Suppressor macrophage treated with lipopolysaccharide for 4 hours (primary cell): ENCODE data around the gene CEACAM18.
A peak's percentile ranks its signal among the peaks of the same experiment; 100 is the strongest.
"Not testable (repeated sequence)": the region's sequence is repeated elsewhere in the genome, so short reads cannot be mapped to it uniquely, and the experiment has no call there.

ENCODE experiments used
- DNase-seq: peaks from one replicate; pipeline ENCODE4 v3.0.0-alpha.2; 2020

The CEACAM18 gene

DNA sequence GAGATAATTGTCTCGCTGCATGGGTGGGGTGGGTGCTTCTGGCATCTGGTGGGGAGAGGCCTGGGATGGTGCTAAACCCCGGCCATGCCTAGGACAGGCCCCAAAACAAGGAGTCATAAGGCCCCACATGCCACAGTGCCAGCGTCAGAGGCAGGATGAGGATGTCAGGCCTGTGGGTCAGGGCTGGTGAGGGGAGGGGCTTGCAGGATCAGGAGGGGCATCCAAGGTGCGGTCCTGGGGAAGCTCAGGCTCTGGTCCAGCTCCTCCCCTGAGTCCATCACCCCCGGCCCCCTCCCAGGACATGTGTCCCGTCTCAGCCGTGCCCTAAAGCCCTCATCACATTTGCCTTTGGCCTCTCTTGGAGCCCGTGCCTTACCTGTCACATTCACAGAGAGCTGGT lies 22.6 kb downstream of the CEACAM18 start:
- not testable (repeated sequence) for DNase-seq

DNA sequence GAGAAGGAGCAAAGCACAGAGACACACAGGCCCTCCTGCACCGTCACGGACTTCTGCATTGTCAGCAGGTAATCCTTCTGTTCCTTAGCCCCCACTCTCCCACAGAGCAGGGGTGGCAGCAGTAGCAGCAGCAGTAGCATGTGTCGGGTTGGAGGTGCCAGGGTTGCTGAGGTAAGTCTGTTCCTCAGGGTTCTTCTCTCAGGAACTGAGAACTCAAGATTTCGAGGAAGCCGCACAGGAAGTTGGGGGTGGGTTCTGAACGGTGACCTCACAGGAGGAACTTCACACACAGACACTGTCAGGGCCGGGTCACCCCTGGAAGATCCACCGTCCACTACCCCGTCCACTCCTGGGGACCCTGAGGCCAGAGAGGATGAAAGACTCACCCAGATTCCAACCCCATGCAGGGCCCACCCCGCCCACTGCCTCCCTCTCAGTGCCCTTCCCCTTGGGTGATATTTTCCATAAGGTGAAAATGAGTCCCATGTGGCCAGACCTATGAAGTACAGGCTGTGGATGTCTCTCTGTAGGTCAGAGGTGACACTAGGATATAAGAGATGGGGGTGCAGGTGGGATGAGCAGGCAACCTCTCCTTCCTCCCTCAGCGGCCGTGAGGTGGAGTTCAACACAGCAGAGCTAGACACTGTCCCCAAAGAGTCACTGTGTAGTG lies 23.4 kb downstream of the CEACAM18 start, which contains the start of gene SIGLEC12:
Gene SIGLEC12, minus strand, starts transcription at position 207 of the 670 bp plus-strand sequence. Its CDS starts 67 bp downstream, at position 140.
- DNase-seq, result peak; percentile 81

DNA sequence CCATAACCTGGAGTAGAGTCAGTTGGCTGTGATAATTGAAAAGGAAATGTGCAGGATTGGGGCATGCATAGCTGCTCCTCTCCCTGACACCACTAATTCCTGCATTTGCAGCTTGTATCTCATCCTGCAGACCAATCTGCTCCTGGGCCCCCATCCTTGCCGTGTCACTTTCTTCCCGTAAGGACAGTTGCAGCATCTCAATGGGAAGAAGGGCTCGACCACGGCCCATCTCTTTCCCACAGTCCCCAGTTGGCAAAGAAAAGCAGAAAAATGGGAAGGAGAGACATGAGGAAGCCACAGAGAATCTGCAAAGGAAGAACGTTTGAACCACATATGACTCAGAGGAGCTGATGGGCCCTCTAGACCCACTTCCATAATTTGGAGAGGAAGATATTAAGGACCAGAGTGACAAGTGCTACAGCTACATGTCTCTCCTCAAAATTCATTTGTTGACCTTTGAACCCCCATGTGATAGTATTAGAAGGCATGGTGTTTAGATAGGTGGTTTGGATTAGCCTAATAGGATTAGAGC lies 25.0 kb downstream of the CEACAM18 start:
- peak; percentile 72 for DNase-seq

DNA sequence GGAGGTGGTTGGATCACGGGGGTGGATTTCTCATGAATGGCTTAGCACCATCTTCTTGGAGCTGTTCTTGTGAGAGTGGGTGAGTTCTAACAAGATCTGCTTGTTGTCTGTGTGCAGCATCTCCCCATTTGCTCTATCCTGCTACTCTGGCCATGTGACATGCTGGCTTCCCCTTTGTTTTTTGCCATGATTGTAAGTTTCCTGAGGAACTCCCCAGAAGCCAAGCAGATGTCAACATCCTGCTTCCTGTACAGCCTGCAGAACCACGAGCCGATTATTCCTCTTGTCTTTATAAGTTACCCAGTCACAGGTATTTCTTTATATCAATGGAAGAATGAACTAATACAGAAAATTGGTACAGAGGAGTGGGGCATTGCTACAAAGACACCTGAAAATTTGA lies 25.6 kb downstream of the CEACAM18 start:
- no peak for DNase-seq

DNA sequence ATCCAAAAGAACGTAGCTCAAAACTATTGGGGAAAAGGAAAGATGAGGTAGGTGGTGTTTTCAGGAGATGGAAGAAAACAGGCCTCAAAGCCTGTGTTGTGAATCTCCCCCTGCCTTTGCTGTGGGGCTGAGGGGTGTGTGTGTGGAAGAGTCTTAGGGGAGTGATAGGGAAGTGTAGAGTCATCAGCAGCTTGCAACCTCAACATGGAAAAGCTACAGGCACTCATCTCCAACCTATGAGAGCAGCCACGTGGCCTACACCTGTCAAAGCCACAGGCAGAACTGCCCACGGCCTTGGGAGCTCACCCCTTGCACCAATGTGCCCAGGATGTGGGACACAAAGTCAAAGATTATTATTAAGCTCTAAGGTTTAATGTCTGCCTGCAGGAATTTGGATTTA lies 27.6 kb downstream of the CEACAM18 start:
- no peak for DNase-seq

DNA sequence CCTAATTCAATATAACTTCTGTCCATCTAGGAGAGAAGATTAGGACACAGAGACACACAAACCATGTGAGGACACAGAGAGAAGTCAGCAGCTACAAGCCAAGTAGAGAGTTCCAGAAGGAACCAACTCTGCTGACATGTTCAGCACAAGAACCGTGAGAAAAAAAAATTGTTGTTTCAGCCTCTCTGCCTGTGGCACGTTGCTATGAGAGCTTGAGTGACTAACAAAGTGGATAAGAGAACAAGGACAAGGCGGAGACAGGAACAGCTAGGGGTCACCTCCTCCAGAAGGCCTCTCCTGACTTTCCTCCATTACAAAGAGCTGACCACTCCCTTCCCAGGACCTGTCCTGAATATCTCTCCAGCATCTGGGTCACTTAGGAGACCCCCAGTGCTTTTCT lies 28.9 kb downstream of the CEACAM18 start:
- DNase-seq, result peak; percentile 59

DNA sequence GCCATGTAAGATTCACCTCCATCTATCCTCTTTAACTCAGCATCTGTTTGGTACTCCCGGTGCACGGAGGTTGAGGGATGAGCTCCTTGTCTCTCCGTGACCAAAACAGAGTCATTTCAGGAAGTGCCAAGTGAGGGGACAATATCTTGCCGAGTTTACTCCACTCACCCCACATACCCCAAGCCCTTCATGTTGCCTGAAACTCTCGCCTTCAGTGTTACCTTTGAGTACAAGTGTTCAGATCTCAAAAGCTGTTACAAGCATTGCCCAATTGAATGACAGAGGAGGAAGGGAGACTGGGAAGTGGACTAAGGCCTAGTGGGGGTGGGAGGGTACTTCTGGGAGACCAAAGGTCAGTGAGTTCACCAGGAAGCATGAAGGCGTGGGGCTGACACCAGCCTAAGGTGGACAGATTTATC lies 29.3 kb downstream of the CEACAM18 start:
- peak; percentile 75 for DNase-seq

DNA sequence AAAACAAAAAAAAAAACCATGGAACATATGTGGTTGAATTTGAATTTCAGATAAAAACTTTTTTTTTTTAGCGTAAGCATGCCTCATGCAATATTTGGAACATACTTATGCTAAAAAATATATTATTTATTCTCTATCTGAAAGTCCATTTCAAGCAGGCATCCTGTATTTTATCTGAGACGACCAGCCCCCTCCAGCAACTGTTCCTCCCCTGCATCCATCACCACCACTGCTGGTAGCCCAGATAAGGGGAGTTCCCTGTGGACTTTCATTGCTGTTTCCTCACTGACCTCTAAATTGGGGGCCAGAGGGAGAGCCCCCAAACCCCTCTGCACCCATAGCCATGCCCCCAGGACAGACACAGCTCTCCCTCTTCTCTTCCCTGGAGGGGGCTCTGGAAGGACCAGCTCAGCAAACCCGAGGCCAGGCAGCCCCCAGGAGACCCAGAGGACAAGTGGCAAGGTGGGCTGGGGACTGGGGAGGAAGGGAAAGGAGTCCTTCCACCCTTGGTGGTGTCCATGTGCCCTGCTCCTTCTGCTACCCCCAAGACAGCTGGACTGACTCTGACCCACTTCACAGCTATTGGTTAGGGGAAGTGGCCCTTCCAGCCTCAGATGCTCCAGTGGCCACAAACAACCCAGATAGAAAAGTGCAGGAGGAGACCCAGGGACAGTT lies 29.9 kb downstream of the CEACAM18 start:
- DNase-seq, result peak; percentile 23

DNA sequence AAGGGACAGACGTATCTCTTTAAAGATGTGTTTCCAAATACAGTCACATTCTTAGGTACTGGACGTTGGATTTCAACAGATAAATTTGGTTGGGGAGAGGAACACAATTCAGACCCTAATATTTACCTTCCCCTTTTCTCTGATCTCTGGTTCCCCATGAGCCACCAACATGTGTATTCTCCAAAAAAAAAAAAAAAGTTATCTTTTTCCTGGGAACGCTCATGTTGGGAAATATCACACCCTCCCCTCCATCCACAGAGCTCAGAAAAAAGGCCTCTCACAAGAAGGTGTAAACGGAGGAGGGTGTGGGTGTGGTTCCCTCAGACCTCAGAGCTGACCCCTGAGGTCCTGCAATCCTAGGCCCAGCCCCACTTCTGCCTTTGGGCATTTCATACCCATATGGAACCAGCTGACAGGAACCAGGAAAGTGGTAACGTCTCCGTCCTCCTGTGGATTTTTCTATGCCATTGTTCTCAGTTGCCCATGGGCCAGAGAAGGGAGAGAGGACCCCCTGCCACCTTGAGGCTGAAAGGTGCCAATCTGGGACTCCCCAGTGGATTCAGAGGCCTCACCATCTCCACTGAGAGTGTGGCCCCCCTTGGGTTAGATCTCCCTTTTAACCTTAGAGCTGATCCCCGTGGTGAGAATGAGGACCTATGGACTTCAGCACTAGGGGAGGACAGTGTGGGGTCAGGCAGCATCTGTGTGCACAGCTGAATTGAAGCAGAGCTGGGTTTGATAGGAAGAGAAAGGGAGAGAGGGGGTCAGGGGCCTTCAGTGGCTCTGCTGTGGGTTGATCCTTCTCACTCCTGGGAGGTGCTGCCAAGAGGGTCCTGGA lies 31.7 kb downstream of the CEACAM18 start:
- no peak for DNase-seq

DNA sequence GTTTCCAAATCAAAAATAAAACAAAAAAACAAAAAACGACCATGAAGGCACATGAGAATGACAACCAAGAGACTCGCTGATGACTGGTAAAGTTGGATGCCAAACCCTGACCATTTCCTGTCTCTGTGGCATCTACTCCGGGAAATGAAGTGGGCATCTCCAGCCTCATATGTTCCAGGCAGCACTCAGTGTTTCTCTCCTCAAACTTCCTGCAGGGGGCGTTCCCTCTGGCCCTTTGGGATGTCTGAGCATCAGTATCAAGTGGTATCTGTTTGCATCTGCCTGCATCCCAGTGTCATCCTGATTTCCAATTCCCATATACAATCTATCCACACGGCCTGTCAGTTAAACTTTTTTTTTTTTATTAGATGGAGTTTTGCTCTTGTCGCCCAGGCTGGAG lies 33.0 kb downstream of the CEACAM18 start:
- DNase-seq, result peak; percentile 55

DNA sequence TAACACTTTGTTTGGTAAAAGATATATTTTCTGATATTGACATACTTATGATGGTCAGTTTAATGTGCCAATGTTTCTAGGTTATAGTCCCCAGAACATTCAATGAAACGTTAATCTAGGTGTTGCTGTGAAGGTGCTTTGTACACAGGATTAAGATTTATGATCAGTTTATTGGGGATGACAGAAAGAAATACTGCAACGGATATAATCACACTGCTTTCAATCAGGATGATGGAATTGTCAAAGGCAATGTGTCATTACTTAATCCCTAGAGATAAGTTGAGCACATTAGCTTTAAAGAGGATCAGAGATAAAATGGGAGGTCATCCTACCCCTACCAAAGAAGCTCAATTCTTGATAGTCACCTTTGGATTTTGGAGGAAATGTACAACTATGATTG lies 35.6 kb downstream of the CEACAM18 start:
- DNase-seq, result no peak

DNA sequence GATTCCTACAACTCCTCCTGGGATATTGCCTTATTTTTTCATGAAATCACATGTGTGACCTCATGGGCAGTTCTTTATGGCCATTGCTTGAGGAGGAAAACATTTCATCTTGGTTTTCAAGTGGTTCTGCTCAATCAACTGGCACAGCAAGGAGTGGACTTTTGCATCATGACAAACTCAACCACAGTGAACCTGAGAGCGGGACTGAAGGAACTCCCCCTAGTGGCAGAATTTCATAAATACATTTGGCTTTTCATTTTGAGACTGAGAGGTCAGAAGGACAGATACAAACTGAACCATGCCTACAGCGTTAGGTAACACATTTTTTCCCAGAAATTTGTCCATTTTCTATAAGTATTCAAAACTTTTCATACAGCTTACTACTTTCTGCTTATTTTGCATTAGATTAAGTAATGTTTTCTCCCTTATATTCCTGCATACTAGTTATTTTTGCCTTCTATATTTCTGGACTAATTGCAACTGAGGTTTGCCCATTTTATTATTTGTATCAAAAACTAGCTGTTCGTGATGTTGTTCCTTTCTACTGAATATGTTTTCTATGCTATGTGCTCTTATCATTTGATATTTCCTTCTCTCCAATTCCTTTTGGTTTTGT lies 36.6 kb downstream of the CEACAM18 start:
- DNase-seq, result peak; percentile 86

DNA sequence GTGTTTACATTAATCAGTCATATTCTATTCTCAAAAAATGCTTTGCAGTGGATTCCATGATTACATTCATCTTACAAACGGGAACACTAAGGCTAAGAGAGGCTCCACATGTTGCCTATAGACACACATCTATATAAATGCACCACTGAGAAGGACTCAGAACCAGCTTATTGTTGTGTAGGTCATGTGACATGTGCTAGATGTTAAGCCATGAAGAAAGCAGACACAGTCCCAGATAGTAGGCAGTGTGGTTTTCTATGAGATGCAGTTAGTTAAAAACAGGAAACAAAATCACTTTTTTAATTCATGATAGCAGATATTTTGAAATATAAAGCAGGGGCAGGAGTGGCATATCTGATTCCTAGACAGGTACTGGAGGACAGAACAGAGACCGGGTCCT lies 42.4 kb downstream of the CEACAM18 start:
- no peak for DNase-seq

DNA sequence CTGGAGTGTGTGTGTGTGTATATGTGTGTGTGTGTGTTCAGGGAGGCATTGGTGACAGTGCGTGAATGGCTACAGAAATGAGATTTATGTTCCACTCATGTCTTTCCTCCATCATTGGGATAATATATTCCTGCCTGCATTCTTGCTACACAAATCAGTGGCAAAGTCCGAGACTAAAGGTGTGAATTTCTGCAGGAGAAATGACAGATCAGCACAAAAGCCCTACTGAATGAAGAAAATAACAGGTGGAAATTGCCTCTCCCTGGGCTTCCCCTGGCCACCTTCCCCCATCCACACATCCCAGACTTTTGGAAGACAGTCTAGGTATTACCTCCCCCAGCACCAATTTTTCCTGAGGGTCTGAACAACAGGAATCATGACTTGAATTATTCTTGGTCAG lies 43.0 kb downstream of the CEACAM18 start:
- no peak for DNase-seq

DNA sequence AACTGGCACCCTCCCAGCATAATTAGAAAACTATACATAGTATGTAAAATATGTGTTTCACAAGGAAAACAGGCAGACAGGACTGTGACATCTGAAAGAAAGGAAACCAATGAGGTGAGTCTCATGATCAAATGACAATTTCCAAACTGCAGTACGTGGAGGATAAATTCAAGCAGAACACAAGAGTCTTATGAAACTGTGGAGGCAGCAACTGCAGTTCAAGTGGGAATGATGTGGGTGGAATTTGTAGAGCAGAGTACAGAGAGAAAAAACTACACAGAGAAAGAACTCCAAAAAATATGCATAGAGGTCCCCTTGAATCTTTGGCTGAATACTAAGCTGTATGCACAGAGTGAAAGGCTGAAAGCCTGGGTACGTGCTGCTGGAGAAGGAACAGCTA lies 43.4 kb downstream of the CEACAM18 start:
- no peak for DNase-seq

DNA sequence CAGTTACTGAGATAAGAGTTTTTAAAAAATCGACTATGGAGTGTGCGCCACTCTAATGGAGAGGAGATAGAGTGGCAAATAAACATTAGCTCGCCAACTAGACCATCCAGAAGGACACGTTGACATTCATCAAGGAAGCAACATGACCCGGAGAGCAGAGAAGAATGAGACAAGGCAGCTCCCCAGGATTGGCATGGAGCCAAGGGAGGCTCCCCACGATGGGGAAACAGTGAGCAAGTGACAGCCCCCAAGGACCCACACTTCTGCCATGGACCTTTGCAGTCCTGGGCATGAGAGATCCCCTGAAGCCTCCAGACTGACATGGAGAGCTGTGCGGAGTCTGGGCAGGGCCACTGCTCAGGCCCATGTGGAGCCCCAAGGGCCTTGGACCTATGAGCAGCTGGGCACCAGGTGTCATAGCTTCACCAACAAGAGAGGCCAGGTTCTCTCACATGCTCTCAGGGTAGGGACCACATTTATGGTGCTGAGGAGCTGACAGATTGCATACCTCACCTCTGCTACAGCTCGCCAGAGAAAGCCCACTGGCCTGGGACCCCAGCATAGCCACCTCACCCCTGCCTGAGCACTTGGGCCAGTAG lies 46.4 kb downstream of the CEACAM18 start:
- no peak for DNase-seq

DNA sequence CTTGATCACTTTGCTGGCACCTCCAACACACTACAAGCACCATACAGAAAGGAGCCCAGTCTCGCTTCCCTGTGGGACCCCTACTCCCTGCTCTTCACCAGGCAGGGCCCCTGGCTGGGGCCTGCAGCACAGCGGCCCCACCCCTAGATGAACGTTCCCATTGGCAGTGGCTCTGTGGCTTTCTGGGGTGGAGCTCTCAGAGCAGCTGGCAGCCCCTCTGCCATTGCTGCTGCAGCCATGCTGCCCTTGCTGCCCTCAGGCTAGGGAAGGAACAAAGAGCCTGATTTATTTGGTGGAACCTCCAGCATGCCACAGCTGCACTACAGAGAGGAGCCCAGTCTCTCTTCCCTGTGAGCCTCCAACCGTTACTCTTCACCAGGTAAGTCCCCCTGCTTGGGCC lies 47.3 kb downstream of the CEACAM18 start:
- DNase-seq, result no peak

DNA sequence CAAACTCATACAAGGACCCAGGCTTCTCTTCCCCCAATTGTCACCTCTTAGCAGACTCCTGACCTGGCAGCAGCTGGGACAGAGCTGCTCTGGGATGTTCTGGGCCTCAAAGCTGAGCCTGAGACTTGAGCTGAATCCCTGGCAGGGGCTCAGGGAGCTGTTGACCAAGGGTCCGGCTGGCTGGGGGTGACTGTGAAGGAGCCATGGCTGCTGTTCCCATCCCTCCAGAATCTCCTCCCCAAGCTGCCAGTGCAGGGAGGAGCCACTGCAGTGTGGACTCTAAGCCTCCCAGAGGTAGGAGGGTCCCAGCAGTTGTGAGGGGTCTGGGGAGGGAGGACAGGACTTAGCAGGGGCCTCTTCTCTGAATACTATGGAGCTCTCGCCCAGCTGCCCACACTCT lies 51.0 kb downstream of the CEACAM18 start:
- no peak for DNase-seq

DNA sequence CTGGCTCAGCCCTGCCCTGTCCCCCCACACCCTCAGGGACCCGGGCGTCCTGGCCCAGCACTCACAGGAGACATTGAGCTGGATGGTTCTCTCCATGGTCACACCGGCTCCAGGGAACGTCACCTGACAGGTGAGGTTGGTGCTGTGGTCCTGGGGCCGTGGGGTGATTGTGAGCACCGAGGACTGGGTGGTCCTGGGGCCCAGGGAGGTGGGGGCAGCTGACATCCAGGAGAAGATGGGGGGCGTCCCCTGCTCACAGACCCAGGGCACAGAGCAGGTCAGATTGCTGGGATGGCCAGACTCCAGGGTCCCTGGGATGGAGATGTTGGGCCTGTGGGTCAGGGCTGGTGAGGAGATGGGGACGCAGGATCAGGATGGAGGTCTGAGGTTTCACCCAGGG lies 52.3 kb downstream of the CEACAM18 start:
- no peak for DNase-seq

DNA sequence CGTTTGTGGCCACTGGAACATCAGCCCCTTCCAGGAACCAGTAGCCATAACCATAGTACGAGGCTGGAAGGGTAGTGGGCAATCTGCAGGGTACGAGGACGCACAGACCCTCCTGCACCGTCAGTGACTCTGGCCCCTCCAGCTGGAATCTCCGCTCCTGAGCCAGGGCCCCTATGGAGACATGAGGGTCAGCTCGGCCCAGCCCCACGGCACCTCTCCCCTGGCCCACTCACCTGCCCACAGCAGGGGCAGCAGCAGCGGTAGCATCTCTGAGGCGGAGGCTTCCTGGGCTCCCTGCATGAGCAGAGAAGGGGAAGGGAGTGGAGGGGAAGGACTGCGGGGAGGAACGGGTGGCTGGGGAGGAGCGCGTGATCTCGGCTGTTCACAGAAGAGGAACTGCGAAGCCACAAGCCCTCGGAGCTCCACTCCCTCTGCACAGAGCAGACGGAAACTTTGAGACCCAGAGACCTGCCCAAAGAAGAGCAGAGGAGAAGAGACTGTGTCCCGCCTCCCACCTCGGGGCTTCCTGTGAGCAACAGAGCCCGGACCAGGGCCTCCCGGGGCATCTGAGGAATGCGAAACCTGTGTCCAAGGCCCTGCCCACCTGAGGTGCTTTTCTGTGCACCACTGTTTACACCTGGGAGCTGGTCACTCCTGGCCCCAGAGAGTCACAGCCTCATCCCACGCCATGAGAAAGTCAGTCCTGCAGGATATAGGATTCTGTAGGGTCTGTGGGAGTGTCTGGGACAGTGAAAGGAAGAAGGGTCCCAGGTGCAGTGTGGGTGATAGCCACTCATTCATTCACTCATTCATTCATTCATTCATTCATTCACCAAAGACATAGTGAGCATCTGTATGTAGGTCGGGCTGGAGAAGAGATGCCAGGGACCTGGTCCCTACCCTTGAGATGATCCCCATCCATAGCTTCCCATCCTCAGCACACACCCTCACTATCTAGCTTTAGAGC lies 53.3 kb downstream of the CEACAM18 start, which contains the start of gene SIGLEC6:
Gene SIGLEC6, minus strand, starts transcription at position 322 of the 967 bp plus-strand sequence. Its CDS starts 22 bp downstream, at position 300.
- peak; percentile 91 for DNase-seq

DNA sequence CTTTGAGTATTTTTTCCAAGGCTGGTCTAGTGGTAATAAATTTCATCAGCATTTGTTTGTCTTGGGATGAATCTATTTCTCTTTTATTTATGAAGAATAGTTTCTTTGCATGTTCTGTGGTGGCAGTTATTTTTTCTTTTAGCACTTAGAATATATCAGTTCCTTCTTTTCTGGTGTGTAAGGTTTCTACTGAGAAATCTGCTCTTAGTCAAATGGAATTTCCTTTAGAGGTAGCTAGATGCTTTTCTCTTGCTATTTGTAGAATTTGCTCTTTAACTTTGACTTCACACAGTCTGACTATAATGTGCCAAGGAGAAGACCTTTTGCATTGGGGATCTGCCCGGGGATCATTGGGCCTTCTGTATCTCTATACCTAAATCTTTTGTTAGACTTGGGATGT lies 57.2 kb downstream of the CEACAM18 start:
- no peak for DNase-seq
